Measurements from ENCODE around the gene TTPAL.
"Not testable (repeated sequence)": the region's sequence is repeated elsewhere in the genome, so short reads cannot be mapped to it uniquely, and the experiment has no call there.

Gene TTPAL

GRCh38 chr20:44468044-44468782 lies 7.5 kb upstream of the TTPAL start:
- no peak for DNase-seq (ENCODE audit: low spot score)

- no peak for DNase-seq (ENCODE audit: low spot score)
Measured at GRCh38 chr20:44470327-44470726, 5.3 kb upstream of the TTPAL start.

GRCh38 chr20:44471481-44471882 lies 4.2 kb upstream of the TTPAL start:
- no peak for DNase-seq (ENCODE audit: low spot score)

- not testable (repeated sequence) for DNase-seq (ENCODE audit: low spot score)
Measured at GRCh38 chr20:44472283-44472682, 3.4 kb upstream of the TTPAL start.

- no peak for DNase-seq (ENCODE audit: low spot score)
Measured at GRCh38 chr20:44475372-44475693, 341 bp upstream of the TTPAL start.

- DNase-seq (ENCODE audit: low spot score): no peak
Measured at GRCh38 chr20:44477151-44477550, 1.5 kb downstream of the TTPAL start.

- DNase-seq (ENCODE audit: low spot score): no peak
Measured at GRCh38 chr20:44478206-44478605, 2.5 kb downstream of the TTPAL start.

- DNase-seq (ENCODE audit: low spot score): no peak
Measured at GRCh38 chr20:44479643-44480042, 4.0 kb downstream of the TTPAL start.

GRCh38 chr20:44480097-44480496 lies 4.4 kb downstream of the TTPAL start:
- no peak for DNase-seq (ENCODE audit: low spot score)

- no peak for DNase-seq (ENCODE audit: low spot score)
Measured at GRCh38 chr20:44481719-44482416, 6.2 kb downstream of the TTPAL start.

GRCh38 chr20:44483112-44483511 lies 7.4 kb downstream of the TTPAL start:
- DNase-seq (ENCODE audit: low spot score): no peak

- DNase-seq (ENCODE audit: low spot score): no peak
Measured at GRCh38 chr20:44485078-44485829, 9.6 kb downstream of the TTPAL start.

- no peak for DNase-seq (ENCODE audit: low spot score)
Measured at GRCh38 chr20:44485830-44486198, 10.1 kb downstream of the TTPAL start.

- no peak for DNase-seq (ENCODE audit: low spot score)
Measured at GRCh38 chr20:44488551-44488950, 12.9 kb downstream of the TTPAL start.

GRCh38 chr20:44489223-44489622 lies 13.5 kb downstream of the TTPAL start:
- no peak for DNase-seq (ENCODE audit: low spot score)

- DNase-seq (ENCODE audit: low spot score): no peak
Measured at GRCh38 chr20:44489931-44490330, 14.3 kb downstream of the TTPAL start.

- no peak for DNase-seq (ENCODE audit: low spot score)
Measured at GRCh38 chr20:44491635-44492395, 16.1 kb downstream of the TTPAL start.

- DNase-seq (ENCODE audit: low spot score): no peak
Measured at GRCh38 chr20:44494266-44494665, 18.6 kb downstream of the TTPAL start.

GRCh38 chr20:44494681-44495080 lies 19.0 kb downstream of the TTPAL start:
- no peak for DNase-seq (ENCODE audit: low spot score)

GRCh38 chr20:44495257-44495656 lies 19.6 kb downstream of the TTPAL start:
- DNase-seq (ENCODE audit: low spot score): peak; percentile 14

GRCh38 chr20:44495802-44496481 lies 20.3 kb downstream of the TTPAL start:
- DNase-seq (ENCODE audit: low spot score): peak; percentile 62

- DNase-seq (ENCODE audit: low spot score): no peak
Measured at GRCh38 chr20:44496976-44497375, 21.3 kb downstream of the TTPAL start.
